K562 (cell line): ENCODE measurements around the gene TMEM129. TPM values are rescaled to one million over a fixed set of nuclear protein-coding genes. Genes with fewer than 3 reads are reported as not detected.

ENCODE experiments used
- ATAC-seq: fragments of 200-7000 bp; cut with Tn5 transposase; 3 replicates; pipeline ENCODE4 v1.9.1; 2020; ENCODE audit warnings: moderate library complexity
- BruUV-seq: library from RNA; stranded (reverse); fragments of 400-500 nt; replicated peaks from 2 replicates; lab custom pipeline; 2021; lab: Mats Ljungman, UMichigan
- CTCF ChIA-PET: fragments of 300-600 bp; formaldehyde crosslinking; extraction: SDS; loops from one replicate; lab custom pipeline; 2021; ENCODE audit warnings: low intra/inter-chr PET ratio; lab: Yijun Ruan, JAX
- POLR2A ChIA-PET: fragments of 300-600, 350-650 bp; sonication (Branson Sonifier 250); formaldehyde crosslinking; extraction: SDS; loops from one replicate; lab custom pipeline; 2021; ENCODE audit warnings: antibody characterized with exemption, inconsistent platforms; lab: Yijun Ruan, JAX
- DNase-seq, 4 experiments: peaks; one replicate each; pipeline versions ENCODE4 v3.0.0 to v3.0.0-alpha.2; 2011 to 2018; ENCODE audit warnings: low spot score in 3 of 4, mixed read lengths in 3 of 4; ENCODE audit errors: extremely low read depth in 1 of 4
- FAIRE-seq: peaks from 2 replicates; lab custom pipeline; 2011; peaks lifted over from hg19 to GRCh38; lab: Jason Lieb, UNC
- H2AFZ ChIP-seq: 2 replicates; pipeline ENCODE4 v1.6.0; 2011; ENCODE audit warnings: low read depth, low read length, control low read depth, inconsistent platforms
- H3K27ac ChIP-seq: fragments of 200-600 bp; 3 replicates; pipeline ENCODE4 v1.8.0; 2011; ENCODE audit warnings: low read depth, mild to moderate bottlenecking, control low read depth, inconsistent platforms, low read length, moderate library complexity, mixed read lengths; ENCODE audit errors: extremely low read depth
- H3K27me3 ChIP-seq, 2 experiments: fragments of 300-600 bp in 1 of 2; 2 replicates in 1 of 2; 3 replicates in 1 of 2; pipeline versions ENCODE4 v1.6.0 to v1.8.0; 2011; ENCODE audit warnings: inconsistent platforms in 2 of 2, low read length in 2 of 2, mild to moderate bottlenecking in 1 of 2, mixed read lengths in 1 of 2, moderate library complexity in 1 of 2; ENCODE audit not compliant: control insufficient read depth in 2 of 2, insufficient read depth in 2 of 2
- H3K36me3 ChIP-seq: fragments of 300-600 bp; 3 replicates; pipeline ENCODE4 v1.8.0; 2011; ENCODE audit warnings: mild to moderate bottlenecking, low read length, inconsistent platforms; ENCODE audit not compliant: control insufficient read depth, insufficient read depth
- H3K4me1 ChIP-seq, 2 experiments: fragments of 200-600 bp in 1 of 2; replicated peaks in 1 of 2; 2 replicates in 1 of 2; 3 replicates in 1 of 2; pipeline versions ENCODE4 v1.5.1 to v1.8.0; 2011; ENCODE audit warnings: inconsistent platforms in 2 of 2, low read length in 2 of 2, mild to moderate bottlenecking in 1 of 2, mixed read lengths in 1 of 2, moderate library complexity in 1 of 2; ENCODE audit not compliant: control insufficient read depth in 2 of 2, insufficient read depth in 2 of 2
- H3K4me2 ChIP-seq: 2 replicates; pipeline ENCODE4 v1.6.1; 2011; ENCODE audit warnings: low read length, control low read depth, inconsistent platforms, mixed read lengths; ENCODE audit not compliant: insufficient read depth
- H3K4me3 ChIP-seq: fragments of 200-600 bp; sonication (generic), shearing (Covaris generic); 2 replicates; pipeline ENCODE4 v1.5.1; 2016; ENCODE audit warnings: control low read depth, inconsistent platforms
- H3K79me2 ChIP-seq: fragments of 200-600 bp; 3 replicates; pipeline ENCODE4 v1.8.0; 2011; ENCODE audit warnings: low read length, inconsistent platforms; ENCODE audit not compliant: control insufficient read depth, insufficient read depth
- H3K9ac ChIP-seq, 2 experiments: 2 replicates each; pipeline versions ENCODE4 v1.6.0 to v1.6.1; 2011; ENCODE audit warnings: low read depth in 2 of 2, low read length in 2 of 2, control low read depth in 1 of 2, inconsistent platforms in 1 of 2, mild to moderate bottlenecking in 1 of 2, mixed read lengths in 1 of 2; ENCODE audit not compliant: insufficient read depth in 1 of 2
- H3K9me1 ChIP-seq: one replicate; pipeline ENCODE4 v1.6.0; 2011; ENCODE audit warnings: inconsistent platforms, mild to moderate bottlenecking, low read length, moderate library complexity; ENCODE audit not compliant: control insufficient read depth, insufficient read depth
- H3K9me3 ChIP-seq: replicated peaks from 2 replicates; pipeline ENCODE4 v1.5.1; 2011; ENCODE audit warnings: low read depth, low read length, inconsistent platforms; ENCODE audit not compliant: control insufficient read depth, insufficient read depth
- H4K20me1 ChIP-seq: replicated peaks from 2 replicates; pipeline ENCODE4 v1.6.1; 2011; ENCODE audit warnings: low read length, inconsistent platforms, mixed read lengths; ENCODE audit not compliant: control insufficient read depth, insufficient read depth
- HMGN3 ChIP-seq: IDR thresholded peaks from 2 replicates; pipeline ENCODE4 v1.6.1; 2011; ENCODE audit warnings: borderline replicate concordance, low read depth, mild to moderate bottlenecking, mixed read lengths, low read length; ENCODE audit not compliant: insufficient read length; ENCODE audit errors: extremely low read depth
- POLR2G ChIP-seq: fragments of 200-400 bp; formaldehyde crosslinking; IDR thresholded peaks from 2 replicates; pipeline ENCODE4 v1.6.1; 2017; ENCODE audit warnings: low read depth, mild to moderate bottlenecking, antibody characterized with exemption, low read length, moderate library complexity
- RBFOX2 ChIP-seq: fragments of 200-400 bp; formaldehyde crosslinking; IDR thresholded peaks from 2 replicates; pipeline ENCODE4 v1.6.1; 2017; ENCODE audit warnings: low read depth, mild to moderate bottlenecking, low read length, moderate library complexity
- ZBTB11 ChIP-seq, 3 experiments: fragments of 200-800 bp in 1 of 3; fragments of 250-450 bp in 1 of 3; fragments of 450-650 bp in 1 of 3; sonication (Bioruptor Pico) in 1 of 3; sonication (Bioruptor generic) in 1 of 3; formaldehyde crosslinking in 1 of 3; IDR thresholded peaks; 2 replicates each; pipeline versions ENCODE4 v1.6.1 to v1.8.0; 2016 to 2022; ENCODE audit warnings: mild to moderate bottlenecking in 2 of 3, missing genetic modification characterization in 2 of 3, missing compliant biosample characterization in 1 of 3, moderate library complexity in 1 of 3
- ZNF407 ChIP-seq: fragments of 450-650 bp; IDR thresholded peaks from 2 replicates; pipeline ENCODE4 v1.6.1; 2016; ENCODE audit warnings: low read depth
- ZNF57 ChIP-seq: fragments of 450-650 bp; formaldehyde crosslinking; IDR thresholded peaks from 2 replicates; pipeline ENCODE4 v1.4.0; 2020; ENCODE audit warnings: mild to moderate bottlenecking, moderate library complexity
- WGBS: fragments of 100-300 bp; shearing (Covaris generic); methylation state at CpG from one replicate; pipeline ENCODE4 v1.1.6; 2016; ENCODE audit warnings: low coverage, mixed read lengths; ENCODE audit not compliant: insufficient coverage; ENCODE audit errors: missing lambda C conversion rate; 5-methylcytosine and 5-hydroxymethylcytosine counted together
- in situ Hi-C: fragments of 300-500 bp; cut with MboI; formaldehyde crosslinking; loops from 4 replicates; pipeline ENCODE4 v1.15.0; 2018; ENCODE audit warnings: inconsistent platforms, mixed read lengths
- intact Hi-C: fragments of 100-400 bp; cut with micrococcal nuclease; formaldehyde crosslinking; loops from 2 replicates; pipeline ENCODE4 v1.14.2; 2022
- polyA plus RNA-seq, 8 experiments: library from polyadenylated mRNA; depleted of rRNA in 4 of 8; stranded (reverse) in 5 of 8; unstranded in 3 of 8; fragments of >200 nt; fragmentation: Nextera tagmentation in 2 of 8; fragmentation: Illumina TruSeq in 1 of 8; extraction: Ambion mirVana in 2 of 8; extraction: Trizol in 1 of 8; gene quantifications; 2 replicates each; pipeline versions ENCODE4 v1.2.1 to v1.2.3, GENCODE V29; 2011 to 2014; ENCODE audit warnings: inconsistent platforms in 1 of 8, missing spikeins in 1 of 8
- total RNA-seq, 7 experiments: library from RNA; depleted of rRNA in 6 of 7; stranded (reverse); fragments of >200 nt in 6 of 7; fragmentation: Illumina TruSeq in 2 of 7; extraction: Trizol in 2 of 7; gene quantifications; 2 replicates each; pipeline versions ENCODE4 v1.2.1 to v1.2.3, GENCODE V29; 2011 to 2021; ENCODE audit warnings: low replicate concordance in 1 of 7

The TMEM129 gene
- total and polyA plus RNA-seq, 9 of the 15 experiments (the other 6 are each of a cell fraction or from before 2014, with no cell fraction given), result 0.34 to 47.2 (median 18.8) TPM

GRCh38 chr4:1727117-1728031 lies 6.3 kb upstream of the TMEM129 start:
- Histone ChIP-seq H3K9ac (peak overlapping the region in 1 of 2 experiments; percentile 74; a peak in 2 of 4 replicates), H3K79me2 (peaks cover 79% of the 10 kb centered on the region), H3K9me3 (no peaks in the 10 kb centered on the region), H3K27ac (no peak overlapping the region; the same call in 2 of the 3 replicates), H3K4me2 (no peak overlapping the region), H3K27me3 (no peaks in the 10 kb centered on the region), H3K9me1 (no peaks in the 10 kb centered on the region), H4K20me1 (peaks cover 18% of the 10 kb centered on the region), H3K36me3 (peaks cover 94% of the 10 kb centered on the region), H3K4me3 (no peak overlapping the region), H3K4me1 (peaks cover 8 to 40% of the 10 kb centered on the region in 2 experiments; a peak in 4 of 5 replicates), H2AFZ (no peak overlapping the region)
- BruUV-seq, result no TSS peak
- intact Hi-C loops, result loop anchor here (2.0 to 10.0 kb wide), 2 partner anchors 65 to 373 kb away; no protein-coding TSS in a partner anchor
- FAIRE-seq (no peak), ATAC-seq (no peak), DNase-seq (no peak)
- CTCF ChIA-PET, result interaction anchor here (0.8 to 2.9 kb wide), 5 partner anchors 34 to 372 kb away, joined by 3 to 20 read pairs (median 3); no protein-coding TSS in a partner anchor
- POLR2A ChIA-PET, result interaction anchor here (0.5 to 0.9 kb wide), 4 partner anchors 16 to 1097 kb away, joined by 3 to 4 read pairs (median 3); partner anchors contain the start of gene SLBP
- 84% methylated on average over 18 of the region's 18 CpGs for WGBS
- in situ Hi-C loops, result no loop called here
- peak; percentile 57 for TF ChIP-seq POLR2G
- no peak for TF ChIP-seq ZNF57 (CRISPR knock-in tag)
- TF ChIP-seq ZNF407, result no peak
- 0 out of 6 replicates have a peak, but pooled peaks of 1 of the 3 experiments have one; percentile 22 for TF ChIP-seq ZBTB11 (CRISPR knock-in tag; IDR thresholded peaks at IDR 0.05)
- peak; percentile 61 for TF ChIP-seq RBFOX2
- TF ChIP-seq HMGN3, result no peak
